Activated CD4-positive, alpha-beta T cell treated with anti-CD3 and anti-CD28 coated beads, Interleukin-10, Interleukin-2, amounts not matched to agents 100 ng/mL and 50 ng/mL, durations not matched to agents 16 hours and 8 hours (primary cell): ENCODE data around the gene SLC22A4.
A peak's percentile ranks its signal among the peaks of the same experiment; 100 is the strongest.

Source experiments
- DNase-seq: peaks from one replicate; pipeline ENCODE4 v3.0.0-alpha.2; 2020

Gene SLC22A4

GRCh38 chr5:132262882-132263547 is 31.2 kb upstream of the SLC22A4 start:
- no peak for DNase-seq

- no peak for DNase-seq
Observed at GRCh38 chr5:132263548-132264261, 30.5 kb upstream of the SLC22A4 start.

- DNase-seq = no peak
Observed at GRCh38 chr5:132264546-132265335, 29.5 kb upstream of the SLC22A4 start.

- DNase-seq = no peak
Observed at GRCh38 chr5:132265336-132266030, 28.7 kb upstream of the SLC22A4 start.

- DNase-seq = no peak
Observed at GRCh38 chr5:132266031-132266835, 28.0 kb upstream of the SLC22A4 start.

GRCh38 chr5:132266836-132267160 is 27.4 kb upstream of the SLC22A4 start:
- DNase-seq = no peak

GRCh38 chr5:132267166-132267739 is 26.9 kb upstream of the SLC22A4 start:
- no peak for DNase-seq

GRCh38 chr5:132267931-132268768 is 26.0 kb upstream of the SLC22A4 start:
- DNase-seq = no peak

- DNase-seq = no peak
Observed at GRCh38 chr5:132268769-132269551, 25.2 kb upstream of the SLC22A4 start.

- no peak for DNase-seq
Observed at GRCh38 chr5:132269635-132270334, 24.4 kb upstream of the SLC22A4 start.

- DNase-seq = no peak
Observed at GRCh38 chr5:132270335-132270665, 23.9 kb upstream of the SLC22A4 start.

GRCh38 chr5:132270706-132271105 is 23.5 kb upstream of the SLC22A4 start:
- DNase-seq = no peak

- peak; percentile 17 for DNase-seq
Observed at GRCh38 chr5:132271251-132272246, 22.6 kb upstream of the SLC22A4 start.

- DNase-seq = peak; percentile 72
Observed at GRCh38 chr5:132272311-132273210, 21.6 kb upstream of the SLC22A4 start.

GRCh38 chr5:132273631-132274030 is 20.6 kb upstream of the SLC22A4 start:
- DNase-seq = no peak

- DNase-seq = no peak
Observed at GRCh38 chr5:132274050-132274792, 20.0 kb upstream of the SLC22A4 start.
